GM12878 (cell line): ENCODE data around the gene CFAP410. TPM values are rescaled to one million over a fixed set of nuclear protein-coding genes. Genes with fewer than 3 reads are reported as not detected.

Source experiments
- CEBPZ ChIP-seq: fragments of 150-350 bp; IDR thresholded peaks from 2 replicates; pipeline ENCODE4 v1.6.1; 2016; ENCODE audit warnings: low read depth, low read length
- NRF1 ChIP-seq: conservative IDR thresholded peaks from 2 replicates; pipeline ENCODE4 v1.6.1; 2011; ENCODE audit warnings: mild to moderate bottlenecking, low read depth, low read length, improper control_type of control experiment
- REST ChIP-seq: IDR thresholded peaks from 2 replicates; pipeline ENCODE4 v1.6.1; 2012; ENCODE audit warnings: mild to moderate bottlenecking, low read depth, low read length
- SMC3 ChIP-seq: IDR thresholded peaks from 2 replicates; pipeline ENCODE4 v1.6.1; 2011; ENCODE audit warnings: low read length, improper control_type of control experiment, borderline replicate concordance
- TCF7 ChIP-seq: IDR thresholded peaks from 2 replicates; pipeline ENCODE4 v1.6.1; 2014; ENCODE audit warnings: antibody characterized with exemption, borderline replicate concordance
- polyA plus RNA-seq, 11 experiments: library from polyadenylated mRNA; depleted of rRNA in 4 of 11; unstranded in 6 of 11; stranded (reverse) in 5 of 11; fragments of >200 nt; fragmentation: Nextera tagmentation in 4 of 11; fragmentation: Illumina TruSeq in 1 of 11; extraction: Ambion mirVana in 4 of 11; extraction: Trizol in 1 of 11; gene quantifications; 1 replicate in 1 of 11; 2 replicates in 10 of 11; pipeline versions ENCODE4 v1.2.1 to v1.2.3, GENCODE V29; 2011 to 2016; ENCODE audit warnings: inconsistent platforms in 2 of 11, missing spikeins in 2 of 11, low read depth in 1 of 11
- total RNA-seq, 4 experiments: library from RNA; depleted of rRNA in 3 of 4; stranded (reverse); fragments of >200 nt in 3 of 4; fragmentation: Illumina TruSeq in 1 of 4; extraction: Trizol in 1 of 4; gene quantifications; 2 replicates each; pipeline versions ENCODE4 v1.2.1 to v1.2.3, GENCODE V29; 2013 to 2021

Gene CFAP410
- total and polyA plus RNA-seq, 10 of the 15 experiments (the other 5 are each of a cell fraction or from before 2014, with no cell fraction given) = 0.14 to 24.8 (median 11.3) TPM

- no peak for TF ChIP-seq CEBPZ
- no peak for TF ChIP-seq NRF1
- no peak for TF ChIP-seq SMC3
- TF ChIP-seq TCF7 = no peak
- TF ChIP-seq REST = no peak
- TF ChIP-seq, all 136 proteins: peak for 0
Observed at GRCh38 chr21:44292812-44293195, 46.4 kb downstream of the CFAP410 start (continued).
